ENCODE measurements around the gene KMT2A.

Gene KMT2A

DNA sequence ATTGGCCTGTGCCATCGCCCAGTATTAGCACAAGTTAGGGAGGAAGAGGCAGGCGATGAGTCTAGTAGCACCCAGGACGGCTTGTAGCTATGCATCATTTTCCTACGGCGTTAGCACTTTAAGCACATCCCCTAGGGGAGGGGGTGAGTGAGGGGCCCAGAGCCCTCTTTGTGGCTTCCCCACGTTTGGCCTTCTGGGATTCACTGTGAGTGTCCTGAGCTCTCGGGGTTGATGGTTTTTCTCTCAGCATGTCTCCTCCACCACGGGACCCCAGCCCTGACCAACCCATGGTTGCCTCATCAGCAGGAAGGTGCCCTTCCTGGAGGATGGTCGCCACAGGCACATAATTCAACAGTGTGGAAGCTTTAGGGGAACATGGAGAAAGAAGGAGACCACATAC, 99.0 kb downstream of the KMT2A start:
- no peak for DNase-seq

DNA sequence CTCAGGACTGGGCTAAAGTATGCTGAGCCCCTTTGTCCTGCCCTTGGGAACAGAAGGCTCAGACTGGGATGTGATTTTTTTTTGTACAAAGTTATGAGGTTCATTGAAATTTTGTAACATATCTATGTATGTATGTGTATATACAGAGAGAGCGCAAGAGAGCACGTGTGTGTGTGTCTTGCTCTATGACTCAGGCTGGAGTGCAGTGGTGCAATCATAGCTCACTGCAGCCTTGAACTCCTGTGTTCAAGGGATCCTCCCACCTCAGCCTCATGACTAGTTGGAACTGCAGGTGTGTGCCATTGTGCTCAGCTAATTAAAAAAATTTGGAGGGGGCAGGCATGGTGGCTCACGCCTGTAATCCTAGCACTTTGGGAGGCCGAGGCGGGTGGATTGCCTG, 100.4 kb downstream of the KMT2A start:
- no peak for DNase-seq

DNA sequence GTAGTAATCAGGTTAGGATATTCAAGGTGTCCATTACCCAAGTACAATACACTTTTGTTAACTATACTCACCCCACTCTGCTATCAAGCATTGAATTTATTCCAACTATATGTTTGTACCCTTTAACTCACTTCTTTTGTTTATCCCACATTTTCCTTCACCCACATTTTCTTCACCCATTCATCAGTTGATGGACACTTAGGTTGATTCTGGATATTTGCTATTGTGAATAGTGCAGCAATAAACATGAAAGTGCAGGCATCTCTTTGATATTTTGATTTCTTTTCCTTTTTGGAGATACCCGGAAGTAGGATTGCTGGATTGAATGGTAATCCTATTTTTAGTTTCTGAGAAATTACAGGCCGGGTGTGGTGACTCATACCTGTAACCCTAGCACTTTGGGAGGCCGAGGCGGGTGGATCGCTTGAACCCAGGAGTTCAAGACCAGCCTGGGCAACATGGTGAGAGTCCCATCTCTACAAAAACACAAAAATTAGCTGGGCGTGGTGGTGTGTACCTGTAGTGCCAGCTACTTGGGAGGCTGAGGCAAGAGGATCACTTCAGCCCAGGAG, 101.2 kb downstream of the KMT2A start:
- no peak for DNase-seq

DNA sequence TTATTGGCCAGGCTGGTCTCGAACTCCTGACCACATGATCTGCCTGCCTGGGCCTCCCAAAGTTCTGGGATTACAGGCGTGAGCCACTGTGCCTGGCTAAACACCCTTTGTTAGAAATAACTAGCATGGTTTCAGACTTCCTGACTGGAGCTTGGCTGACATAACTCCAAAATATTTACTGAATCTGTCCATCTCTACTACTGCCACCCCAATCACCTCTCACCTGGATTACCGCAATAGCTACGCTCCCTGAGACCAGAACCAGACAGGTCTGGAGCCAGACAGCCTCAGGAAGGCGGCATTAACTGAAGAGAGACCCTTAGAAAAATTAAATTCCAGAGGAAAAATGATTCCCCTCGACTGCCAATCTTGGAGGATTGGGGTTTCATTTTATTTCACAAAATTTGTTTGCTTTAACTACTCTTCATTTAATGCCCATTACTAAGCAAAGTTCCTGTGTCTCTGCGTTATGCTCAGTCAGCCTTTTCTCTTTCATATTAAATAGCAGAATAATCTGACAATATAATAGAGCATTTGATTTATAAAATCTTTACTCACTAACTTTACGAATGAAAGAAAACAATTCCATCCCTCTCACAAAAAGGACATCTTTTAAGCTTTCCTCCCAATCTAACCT, 107.8 kb downstream of the KMT2A start:
- DNase-seq: no peak

DNA sequence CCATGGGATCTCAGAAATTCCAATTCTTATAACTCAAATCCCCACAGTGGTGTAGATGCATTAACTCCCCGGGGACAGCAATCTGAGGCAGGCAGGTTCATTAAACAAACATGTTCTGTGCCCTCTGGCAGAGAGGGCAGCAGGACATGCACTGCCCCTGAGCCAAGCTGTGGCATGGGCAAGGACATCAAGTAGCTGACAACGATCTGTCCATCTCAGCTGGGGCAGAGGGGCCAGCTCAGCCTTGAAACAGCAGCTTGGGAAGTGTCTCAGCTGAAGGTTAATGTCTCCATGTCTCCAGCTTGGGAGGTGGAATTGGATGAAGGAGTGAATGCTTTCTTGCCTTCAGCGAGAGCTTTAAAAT, 108.3 kb downstream of the KMT2A start:
- DNase-seq: no peak

DNA sequence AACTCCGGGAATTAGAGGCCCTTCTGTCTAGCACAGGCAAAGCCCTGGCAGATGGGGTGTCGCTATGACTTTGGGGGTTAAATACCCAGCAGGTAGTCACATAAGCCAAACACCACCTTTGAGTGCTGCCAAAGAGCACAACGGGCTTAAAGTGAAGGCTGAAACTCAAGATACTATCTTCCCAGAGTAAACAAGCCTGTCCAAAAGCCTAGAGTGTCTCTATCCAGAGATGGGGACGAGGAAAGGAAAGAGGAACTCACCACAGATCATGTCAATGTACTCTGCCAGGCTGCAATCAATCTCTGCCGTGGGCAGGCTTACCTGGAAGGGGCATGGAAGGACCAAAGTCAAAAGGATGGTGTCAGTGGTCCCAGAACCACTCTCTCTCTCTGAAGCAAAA, 109.2 kb downstream of the KMT2A start:
- DNase-seq: no peak

DNA sequence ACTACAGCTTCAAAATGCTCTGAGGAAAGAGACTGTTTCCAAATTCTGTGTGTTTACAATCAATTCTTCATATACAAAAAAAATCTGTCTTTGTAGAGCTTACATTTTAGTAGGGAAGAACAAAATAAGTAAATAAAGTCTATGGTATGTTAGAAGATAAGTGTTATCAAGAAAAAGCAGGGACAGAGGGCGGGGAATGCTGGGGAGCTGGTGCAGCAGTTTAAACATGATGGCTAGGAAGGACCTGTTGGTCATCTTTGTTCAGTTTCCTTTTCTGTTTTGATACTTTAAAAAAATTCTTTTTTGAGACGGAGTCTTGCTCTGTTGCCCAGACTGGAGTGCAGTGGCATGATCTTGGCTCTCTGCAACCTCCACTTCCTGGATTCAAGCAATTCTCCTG, 110.8 kb downstream of the KMT2A start:
- no peak for DNase-seq

DNA sequence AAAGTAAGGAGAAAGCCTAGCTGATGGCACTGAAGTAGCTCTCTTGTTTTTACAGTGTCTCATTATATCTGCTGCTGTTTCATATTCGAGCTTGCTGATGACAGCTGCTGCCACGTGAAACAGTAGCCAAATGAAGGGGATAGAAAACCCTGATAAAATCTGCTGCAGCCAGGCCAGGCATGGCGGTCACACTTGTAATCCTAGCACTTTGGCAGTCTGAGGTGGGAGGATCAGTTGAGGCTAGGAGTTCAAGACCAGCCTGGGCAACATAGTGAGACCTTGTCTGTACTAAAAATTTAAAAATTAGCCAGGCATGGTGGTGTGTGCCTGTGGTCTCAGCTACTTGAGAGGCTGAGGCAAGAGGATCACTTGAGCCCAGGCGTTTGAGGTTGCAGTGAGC, 116.0 kb downstream of the KMT2A start:
- DNase-seq: no peak

DNA sequence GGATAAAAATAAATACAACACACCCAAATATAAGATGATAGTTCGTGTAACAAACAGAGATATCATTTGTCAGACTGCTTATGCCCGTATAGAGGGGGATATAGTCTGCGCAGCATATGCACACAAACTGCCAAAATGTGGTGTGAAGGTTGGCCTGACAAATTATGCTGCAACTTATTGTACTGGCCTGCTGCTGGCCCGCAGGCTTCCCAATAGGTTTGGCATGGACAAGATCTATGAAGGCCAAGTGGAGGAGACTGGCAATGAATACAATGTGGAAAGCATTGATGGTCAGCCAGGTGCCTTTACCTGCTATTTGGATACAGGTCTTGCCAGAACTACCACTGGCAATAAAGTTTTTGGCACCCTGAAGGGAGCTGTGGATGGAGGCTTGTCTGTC, 124.5 kb downstream of the KMT2A start:
- DNase-seq: no peak

DNA sequence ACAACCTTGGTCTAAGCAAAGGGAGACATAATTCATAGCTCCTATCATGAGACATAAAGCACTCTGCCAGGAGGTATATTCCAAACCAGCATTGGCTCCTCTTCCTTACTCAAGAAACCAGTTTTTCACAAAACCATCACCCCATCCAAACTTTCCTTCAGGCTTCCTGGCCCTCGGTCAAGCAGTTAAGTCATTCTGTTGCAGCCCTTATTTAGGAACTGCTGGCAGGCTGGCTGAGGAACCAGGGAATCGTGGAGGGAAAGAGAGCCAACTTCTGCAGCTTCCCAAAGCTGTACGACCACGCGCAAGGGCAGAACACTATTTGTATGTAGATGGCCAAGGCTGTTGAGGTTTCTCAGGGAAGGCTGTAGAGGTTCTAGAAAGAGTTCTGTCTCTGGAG, 128.8 kb downstream of the KMT2A start:
- DNase-seq: no peak

DNA sequence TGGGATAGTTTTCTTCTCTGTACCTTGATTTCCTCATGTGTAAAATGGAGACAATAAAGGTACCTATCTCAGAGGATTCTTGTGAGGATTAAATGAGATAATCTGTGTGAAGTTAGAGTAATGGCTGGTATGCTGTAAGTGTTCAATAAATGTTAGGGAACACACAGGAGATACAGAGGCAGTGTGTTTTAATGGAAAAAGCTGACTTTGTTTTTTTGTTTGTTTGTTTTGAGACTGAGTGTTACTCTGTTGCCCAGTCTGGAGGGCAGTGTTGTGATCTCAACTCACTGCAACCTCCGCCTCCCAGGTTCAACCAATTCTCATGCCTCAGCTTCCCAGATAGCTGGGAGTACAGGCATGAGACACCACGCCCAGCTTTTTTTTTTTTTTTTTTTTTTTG, 133.4 kb downstream of the KMT2A start:
- DNase-seq: no peak

DNA sequence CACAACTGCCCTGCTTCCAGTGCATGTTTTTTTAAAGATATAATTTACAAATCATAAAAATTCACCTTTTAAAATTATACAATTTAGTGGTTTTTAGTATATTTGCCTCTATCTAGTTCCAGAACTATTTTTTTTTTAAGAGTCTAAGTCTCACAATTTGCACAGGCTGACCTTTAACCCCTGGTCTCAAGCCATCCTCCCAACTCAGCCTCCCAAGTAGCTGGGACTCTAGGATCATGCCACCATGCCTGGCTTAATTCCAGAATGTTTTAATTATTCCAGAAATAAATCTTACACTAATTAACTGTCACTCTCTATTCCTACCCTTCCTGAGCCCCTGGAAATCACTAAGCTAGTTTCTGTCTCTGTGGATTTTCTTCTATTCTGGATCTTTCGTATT, 134.5 kb downstream of the KMT2A start:
- no peak for DNase-seq

DNA sequence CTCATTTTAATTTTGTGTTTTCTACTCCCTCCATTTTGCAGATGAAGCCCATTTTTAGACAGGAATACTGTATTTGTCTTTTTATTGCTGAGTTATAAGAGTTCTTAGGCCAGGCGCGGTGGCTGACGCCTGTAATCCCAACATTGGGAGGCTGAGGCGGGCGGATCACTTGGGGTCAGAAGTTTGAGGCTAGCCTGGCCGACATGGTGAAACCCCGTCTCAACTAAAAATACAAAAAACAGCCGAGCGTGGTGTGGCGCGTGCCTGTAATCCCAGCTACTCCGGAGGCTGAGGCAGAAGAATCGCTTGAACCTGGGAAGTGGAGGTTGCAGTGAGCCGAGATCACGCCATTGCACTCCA, 135.4 kb downstream of the KMT2A start:
- peak; percentile 17 for DNase-seq

DNA sequence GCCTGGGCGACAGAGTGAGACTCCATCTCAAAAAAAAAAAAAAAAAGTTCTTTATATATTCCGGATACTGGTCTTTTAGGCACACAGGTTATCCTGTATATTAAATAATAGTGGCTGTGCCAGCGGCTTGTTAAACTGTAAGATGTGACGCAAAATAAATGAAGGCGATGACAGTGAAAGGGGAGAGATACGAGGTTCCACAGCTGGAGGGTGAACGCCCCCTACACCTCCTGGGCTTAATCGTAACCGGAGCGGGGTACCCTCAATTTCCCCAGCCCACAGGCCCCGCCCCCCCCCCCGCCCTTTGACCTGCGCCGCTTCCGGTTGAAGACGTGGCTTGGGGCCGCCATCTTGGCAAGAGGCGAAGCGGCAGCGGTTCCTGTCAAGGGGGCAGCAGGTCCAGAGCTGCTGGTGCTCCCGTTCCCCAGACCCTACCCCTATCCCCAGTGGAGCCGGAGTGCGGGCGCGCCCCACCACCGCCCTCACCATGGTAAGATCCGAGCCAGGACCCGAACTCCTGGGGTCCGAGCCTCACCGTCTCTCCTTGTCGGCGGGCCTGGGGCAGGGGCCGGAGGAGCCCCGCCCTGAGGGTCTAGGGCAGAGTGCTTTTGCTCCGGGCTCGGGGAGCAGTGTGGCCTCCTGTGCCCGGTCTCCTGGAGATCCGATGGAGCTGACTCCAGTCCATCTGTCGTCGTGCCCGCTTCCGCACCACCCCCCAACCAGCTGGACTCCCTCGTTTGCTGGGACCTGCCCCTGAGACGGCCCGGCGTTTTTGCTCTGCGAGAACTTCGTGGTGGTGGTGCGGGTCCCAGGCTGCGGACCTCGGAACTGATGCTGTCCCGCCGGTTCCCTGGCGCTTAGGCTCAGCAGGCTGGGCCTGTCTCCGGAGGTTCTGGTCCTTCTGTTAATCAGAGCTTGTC, 136.0 kb downstream of the KMT2A start, which contains the start of gene ARCN1:
Gene ARCN1 (plus strand): TSS at position 349 of the 920 bp plus-strand sequence. CDS start 139 bp downstream, at position 488.
- DNase-seq: peak; percentile 86

DNA sequence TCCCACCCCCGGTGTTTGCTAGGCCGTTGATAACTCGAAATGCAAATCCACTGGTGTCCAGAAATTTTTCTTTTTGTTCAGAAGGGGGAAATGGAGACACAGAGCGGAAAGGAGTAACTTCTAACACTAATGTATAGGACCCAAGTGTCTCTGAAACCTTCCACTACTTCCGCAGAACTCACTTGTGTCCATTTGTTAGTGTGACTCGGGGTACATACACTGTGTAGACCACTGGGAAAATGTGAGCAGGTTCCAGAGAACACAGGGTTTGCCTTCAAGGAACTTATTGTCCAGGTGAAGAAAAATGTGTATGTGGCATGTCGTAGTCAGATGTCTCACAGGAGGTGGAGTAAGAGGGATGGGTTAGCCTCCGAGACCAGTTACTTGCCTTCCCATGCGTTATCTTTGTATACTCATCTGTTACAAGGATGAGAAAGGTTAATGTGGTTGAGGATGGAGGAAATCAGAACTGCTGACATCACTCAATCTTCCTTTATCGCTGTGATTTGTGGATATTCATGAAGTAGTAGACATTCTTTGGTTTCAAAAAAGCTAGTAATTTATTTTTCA, 136.8 kb downstream of the KMT2A start:
- DNase-seq: peak; percentile 41

DNA sequence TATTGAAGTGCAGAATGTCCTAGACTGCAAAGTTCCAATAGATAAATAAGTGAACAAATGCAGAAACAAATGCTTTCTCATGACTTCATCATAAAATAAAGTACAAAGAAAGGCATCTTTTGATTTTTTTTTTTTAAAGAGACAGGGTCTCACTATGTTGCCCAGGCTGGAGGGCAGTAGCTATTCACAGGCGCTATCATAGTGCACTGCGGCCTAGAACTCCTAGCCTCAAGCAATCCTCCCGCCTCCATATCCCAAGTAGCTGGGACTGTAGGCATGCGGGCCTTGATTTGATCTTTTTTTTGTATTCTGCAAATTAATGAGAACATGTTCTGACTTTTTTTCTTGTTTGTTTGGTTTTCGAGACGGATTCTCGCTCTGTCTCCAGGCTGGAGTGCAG, 138.3 kb downstream of the KMT2A start:
- no peak for DNase-seq

Measured in RPMI8226 (cell line).